NCI-H446 treated with DMSO at 0.1 percent for 48 hours (cell line): ENCODE data around the gene CCL17.
A peak's percentile ranks its signal among the peaks of the same experiment; 100 is the strongest.
"Not testable (repeated sequence)": the region's sequence is repeated elsewhere in the genome, so short reads cannot be mapped to it uniquely, and the experiment has no call there.

ENCODE experiments used
- DNase-seq: peaks from one replicate; lab custom pipeline; 2025; lab: John Stamatoyannopoulos, UW

The CCL17 gene

DNA sequence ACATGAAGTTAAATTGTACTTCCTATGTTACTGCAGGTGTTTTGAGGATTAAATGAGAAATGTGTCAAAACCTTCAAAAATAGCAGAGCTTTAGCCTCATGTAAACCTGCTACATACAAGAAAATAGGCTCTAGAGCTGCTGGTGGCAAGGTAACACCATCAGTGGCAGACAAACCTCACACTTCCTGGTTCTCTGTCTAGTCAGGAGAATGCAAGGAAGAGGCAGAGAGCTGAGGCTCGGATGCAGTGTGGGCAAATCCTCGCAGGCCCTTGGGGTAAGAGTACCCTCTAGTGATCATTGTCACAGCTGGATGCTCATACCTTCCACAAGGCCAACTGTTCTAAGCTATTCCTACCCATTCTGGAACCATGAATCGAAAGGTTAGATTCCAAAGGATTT, 28.4 kb downstream of the CCL17 start:
- no peak for DNase-seq

DNA sequence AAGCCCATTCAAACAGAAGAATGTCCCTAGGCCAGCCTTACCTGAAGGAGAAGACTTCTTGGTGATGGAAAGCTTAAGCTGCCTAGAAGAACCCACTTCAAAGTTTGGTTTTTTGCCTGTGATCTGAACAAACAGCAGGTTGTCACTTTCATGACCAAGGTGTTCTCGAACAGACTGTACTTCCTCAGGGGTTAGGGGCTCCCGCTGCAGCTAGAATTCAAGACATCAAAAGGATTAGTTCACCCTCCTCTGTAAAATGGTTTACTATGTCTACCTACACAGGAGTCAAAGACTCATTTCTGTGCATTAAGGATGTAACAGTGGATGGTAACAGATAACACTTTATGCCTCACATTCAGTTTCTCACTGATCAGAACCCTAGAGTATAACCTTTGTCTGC, 29.4 kb downstream of the CCL17 start:
- no peak for DNase-seq

GRCh38 chr16:57435838-57436237, 31.3 kb downstream of the CCL17 start:
- no peak for DNase-seq

GRCh38 chr16:57439947-57440346, 35.4 kb downstream of the CCL17 start:
- not testable (repeated sequence) for DNase-seq

GRCh38 chr16:57440551-57440950, 36.0 kb downstream of the CCL17 start:
- not testable (repeated sequence) for DNase-seq

DNA sequence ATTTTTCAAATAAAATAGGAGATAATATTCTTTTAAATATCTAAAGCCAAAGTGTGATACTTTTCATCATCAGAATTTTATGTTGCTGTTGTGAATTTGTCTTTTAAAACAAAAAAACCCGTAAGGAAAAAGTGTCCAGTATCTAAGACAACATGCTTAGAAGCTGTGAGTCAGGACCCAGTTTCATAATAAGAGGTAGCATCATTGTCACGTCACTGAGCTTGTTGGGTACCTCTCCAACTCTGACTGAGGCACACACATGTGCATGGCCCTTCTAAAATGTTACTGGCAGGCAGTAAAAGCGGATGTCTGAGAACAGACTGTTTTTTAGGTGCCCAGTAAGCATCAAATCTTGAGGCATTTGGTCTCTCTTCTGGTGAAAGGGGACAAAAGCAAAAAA, 40.1 kb downstream of the CCL17 start:
- no peak for DNase-seq

DNA sequence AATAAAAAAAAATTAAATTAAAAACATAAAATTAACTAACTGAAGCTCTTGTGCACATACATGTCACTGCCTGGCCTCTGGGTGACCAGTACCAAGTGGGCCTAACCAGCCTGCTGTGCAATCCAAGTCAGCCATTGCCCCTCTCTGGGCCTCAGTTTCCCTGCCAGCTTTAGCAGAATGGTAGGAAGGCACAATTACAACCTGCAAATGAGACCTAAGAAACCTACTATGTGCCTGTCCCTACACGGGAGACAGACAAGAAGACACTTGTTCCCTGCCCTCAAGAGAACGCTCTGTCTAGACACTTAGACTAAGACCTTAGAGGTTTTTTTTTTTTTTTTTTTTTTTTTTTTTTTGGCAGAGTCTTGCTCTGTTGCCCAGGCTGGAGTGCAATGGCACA, 40.9 kb downstream of the CCL17 start:
- no peak for DNase-seq

- DNase-seq: no peak
Observed at GRCh38 chr16:57446531-57447185, 42.1 kb downstream of the CCL17 start.

- DNase-seq: peak; percentile 47
Observed at GRCh38 chr16:57447186-57447962, 42.8 kb downstream of the CCL17 start, which contains the start of the genes CIAPIN1 and COQ9. TSS of gene CIAPIN1 (minus strand) at chr16:57447385. CDS start at chr16:57440928, 6,457 bp downstream. TSS of gene COQ9 (plus strand) at chr16:57447479. CDS start at chr16:57447506, 27 bp downstream.

- no peak for DNase-seq
Observed at GRCh38 chr16:57452021-57452420, 47.5 kb downstream of the CCL17 start.

DNA sequence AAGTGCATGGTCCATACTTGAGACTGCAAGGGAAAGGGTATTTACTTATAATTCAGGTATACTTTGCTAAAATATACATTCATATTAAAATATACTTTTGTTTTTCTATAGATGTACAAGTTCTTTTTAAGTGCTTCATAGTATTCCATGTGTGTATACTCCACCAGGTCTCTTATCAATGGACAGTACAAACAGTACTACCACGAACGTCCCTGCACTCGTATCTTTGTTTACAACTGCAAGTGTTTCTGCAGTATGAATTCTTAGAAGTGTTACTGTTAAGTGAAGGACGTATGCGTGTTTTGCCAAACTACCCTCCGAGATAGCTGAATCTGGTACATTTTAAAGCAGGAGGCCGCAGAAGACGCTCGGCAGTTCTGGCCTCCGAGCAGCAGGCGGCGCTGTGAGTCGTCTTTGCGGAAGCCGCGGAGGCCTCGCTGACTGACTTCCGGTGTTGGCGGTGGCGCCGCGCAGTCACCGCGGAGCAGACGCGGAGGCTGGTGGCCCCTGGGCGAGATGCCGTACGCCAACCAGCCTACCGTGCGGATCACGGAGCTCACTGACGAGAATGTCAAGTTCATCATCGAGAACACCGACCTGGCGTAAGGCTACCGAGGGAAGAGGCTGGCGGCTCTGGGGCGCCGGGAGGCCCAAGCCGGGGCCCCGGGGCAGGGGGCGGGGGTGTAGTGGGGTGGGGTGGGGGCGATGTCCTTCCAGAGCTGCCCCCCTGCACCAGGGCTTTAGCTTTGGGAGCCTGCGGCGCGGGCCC, 57.8 kb downstream of the CCL17 start, which contains the start of gene POLR2C:
Gene POLR2C, plus strand, starts transcription at position 471 of the 769 bp plus-strand sequence. Its CDS starts 46 bp downstream, at position 517.
- DNase-seq: peak; percentile 31

DNA sequence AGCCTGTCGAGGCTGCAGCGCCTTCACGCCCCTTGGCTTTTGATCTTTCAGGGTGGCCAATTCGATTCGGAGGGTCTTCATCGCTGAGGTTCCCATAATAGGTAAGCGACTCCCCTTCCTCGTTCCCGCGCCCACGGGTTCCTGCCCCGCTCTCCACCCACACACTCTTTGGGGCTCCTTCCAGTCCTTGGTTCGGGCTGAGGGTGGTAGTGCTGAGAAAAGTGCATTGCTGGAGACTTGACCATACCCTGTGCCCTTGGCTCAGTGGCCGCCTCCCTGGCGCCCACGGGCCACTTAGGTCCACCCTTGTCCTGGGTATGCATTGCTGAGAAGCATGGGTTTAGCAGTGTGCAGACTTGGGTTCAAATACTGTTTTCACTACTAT, 58.4 kb downstream of the CCL17 start:
- DNase-seq: no peak

GRCh38 chr16:57464523-57464922, 60.0 kb downstream of the CCL17 start:
- no peak for DNase-seq
